Tibial nerve (tissue), 3 donors: ENCODE data around the gene ATP2A3.

Experiments used
- CTCF ChIP-seq, 5 experiments: fragments of 200-600 bp in 3 of 5; fragments of 450-650 bp in 2 of 5; sonication (generic) in 3 of 5; IDR thresholded peaks; one replicate each; pipeline ENCODE4 v1.5.1; 2016 to 2019; ENCODE audit warnings: antibody characterized with exemption in 5 of 5, mild to moderate bottlenecking in 3 of 5, moderate library complexity in 2 of 5
- POLR2A ChIP-seq, 2 donors: fragments of 450-650 bp; IDR thresholded peaks; one replicate each; pipeline ENCODE4 v1.6.1; 2017; ENCODE audit warnings: antibody characterized with exemption in 2 of 2, mild to moderate bottlenecking in 2 of 2, moderate library complexity in 2 of 2

GRCh38 chr17:4007346-4008081 is 43.3 kb upstream of the ATP2A3 start:
- TF ChIP-seq CTCF (IDR thresholded peaks at IDR 0.05) (no peak), POLR2A (IDR thresholded peaks at IDR 0.05) (no peak)
